Mucosa of gallbladder (tissue), 1 donor: ENCODE data around the gene SDK1. TPM values are rescaled to one million over a fixed set of nuclear protein-coding genes. Genes with fewer than 3 reads are reported as not detected.

Source experiments
- DNase-seq: peaks from one replicate; pipeline ENCODE4 v3.0.0-alpha.2; 2020; ENCODE audit warnings: low spot score
- total RNA-seq: library from RNA; stranded (reverse); gene quantifications from one replicate; pipeline ENCODE4 v1.2.1, GENCODE V29; 2021
- donor health status: DM: no; HTN: no; CAD: no.

SDK1 gene, protein sequence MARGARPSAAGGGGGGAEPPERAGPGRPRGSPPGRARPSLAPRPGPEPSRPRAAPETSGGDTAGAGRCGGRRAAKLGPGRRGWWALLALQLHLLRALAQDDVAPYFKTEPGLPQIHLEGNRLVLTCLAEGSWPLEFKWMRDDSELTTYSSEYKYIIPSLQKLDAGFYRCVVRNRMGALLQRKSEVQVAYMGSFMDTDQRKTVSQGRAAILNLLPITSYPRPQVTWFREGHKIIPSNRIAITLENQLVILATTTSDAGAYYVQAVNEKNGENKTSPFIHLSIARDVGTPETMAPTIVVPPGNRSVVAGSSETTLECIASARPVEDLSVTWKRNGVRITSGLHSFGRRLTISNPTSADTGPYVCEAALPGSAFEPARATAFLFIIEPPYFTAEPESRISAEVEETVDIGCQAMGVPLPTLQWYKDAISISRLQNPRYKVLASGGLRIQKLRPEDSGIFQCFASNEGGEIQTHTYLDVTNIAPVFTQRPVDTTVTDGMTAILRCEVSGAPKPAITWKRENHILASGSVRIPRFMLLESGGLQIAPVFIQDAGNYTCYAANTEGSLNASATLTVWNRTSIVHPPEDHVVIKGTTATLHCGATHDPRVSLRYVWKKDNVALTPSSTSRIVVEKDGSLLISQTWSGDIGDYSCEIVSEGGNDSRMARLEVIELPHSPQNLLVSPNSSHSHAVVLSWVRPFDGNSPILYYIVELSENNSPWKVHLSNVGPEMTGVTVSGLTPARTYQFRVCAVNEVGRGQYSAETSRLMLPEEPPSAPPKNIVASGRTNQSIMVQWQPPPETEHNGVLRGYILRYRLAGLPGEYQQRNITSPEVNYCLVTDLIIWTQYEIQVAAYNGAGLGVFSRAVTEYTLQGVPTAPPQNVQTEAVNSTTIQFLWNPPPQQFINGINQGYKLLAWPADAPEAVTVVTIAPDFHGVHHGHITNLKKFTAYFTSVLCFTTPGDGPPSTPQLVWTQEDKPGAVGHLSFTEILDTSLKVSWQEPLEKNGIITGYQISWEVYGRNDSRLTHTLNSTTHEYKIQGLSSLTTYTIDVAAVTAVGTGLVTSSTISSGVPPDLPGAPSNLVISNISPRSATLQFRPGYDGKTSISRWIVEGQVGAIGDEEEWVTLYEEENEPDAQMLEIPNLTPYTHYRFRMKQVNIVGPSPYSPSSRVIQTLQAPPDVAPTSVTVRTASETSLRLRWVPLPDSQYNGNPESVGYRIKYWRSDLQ (N-terminal part only)
- total RNA-seq, result 6.6 TPM

- DNase-seq, result peak; percentile 93
Observed at GRCh38 chr7:3300651-3301448, at the start of gene SDK1. SDK1 (plus strand) TSS chr7:3301252; CDS start chr7:3301587, 335 bp downstream.

DNA sequence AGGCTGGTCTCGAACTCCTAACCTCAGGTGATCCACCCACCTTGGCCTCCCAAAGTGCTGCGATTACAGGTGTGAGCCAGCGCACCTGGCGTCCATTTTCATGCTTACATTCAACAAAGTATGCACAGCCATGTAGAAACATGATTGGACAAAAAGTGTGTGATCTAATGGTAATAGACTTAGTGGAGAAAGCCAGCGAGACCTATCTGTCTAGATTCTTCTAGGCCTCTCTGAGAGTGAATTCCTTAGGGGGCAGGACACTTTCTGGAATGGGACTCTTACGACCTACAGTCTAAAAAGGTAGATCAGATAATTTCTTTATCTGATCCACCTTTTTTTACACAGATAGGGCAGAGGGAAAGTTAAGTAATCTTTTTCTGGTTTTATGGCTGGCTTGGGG, 46.3 kb upstream of the SDK1 start:
- DNase-seq, result no peak

GRCh38 chr7:3259711-3260400, 41.2 kb upstream of the SDK1 start:
- DNase-seq, result no peak

GRCh38 chr7:3260401-3260715, 40.7 kb upstream of the SDK1 start:
- no peak for DNase-seq

DNA sequence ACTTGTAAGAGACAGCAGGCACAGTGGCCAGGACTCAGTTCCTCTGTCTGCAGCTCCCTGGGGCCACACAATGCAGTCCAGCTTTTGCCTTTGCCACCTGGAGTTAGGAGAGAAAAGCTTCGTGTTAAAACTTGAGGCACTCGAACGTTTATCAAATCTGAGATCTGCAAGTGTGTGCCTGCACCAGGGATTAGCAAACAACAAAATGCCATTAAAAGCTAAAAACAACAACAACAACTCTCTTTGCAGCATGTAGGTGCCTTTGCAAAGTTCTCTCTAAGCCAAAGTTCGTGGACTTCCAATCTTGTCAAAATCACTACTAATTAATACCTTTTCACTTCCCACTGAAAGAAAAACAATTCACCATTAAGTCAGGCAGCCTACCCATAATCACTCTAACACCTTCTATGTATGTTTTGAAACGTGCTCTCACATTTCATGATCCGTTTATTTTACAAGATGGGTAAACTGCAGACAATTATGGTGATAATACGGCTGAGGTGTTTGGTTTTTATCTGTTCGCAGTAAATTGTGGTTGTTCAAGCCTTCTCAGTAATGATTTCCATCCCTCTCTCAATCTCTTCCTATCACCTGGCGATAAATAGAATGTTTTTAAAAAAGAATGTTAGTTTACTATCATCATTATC, 36.2 kb upstream of the SDK1 start:
- no peak for DNase-seq

GRCh38 chr7:3265388-3265787, 35.7 kb upstream of the SDK1 start:
- DNase-seq, result no peak

GRCh38 chr7:3266240-3266639, 34.8 kb upstream of the SDK1 start:
- DNase-seq, result no peak

GRCh38 chr7:3267966-3268690, 32.9 kb upstream of the SDK1 start:
- no peak for DNase-seq

GRCh38 chr7:3270362-3270761, 30.7 kb upstream of the SDK1 start:
- no peak for DNase-seq

DNA sequence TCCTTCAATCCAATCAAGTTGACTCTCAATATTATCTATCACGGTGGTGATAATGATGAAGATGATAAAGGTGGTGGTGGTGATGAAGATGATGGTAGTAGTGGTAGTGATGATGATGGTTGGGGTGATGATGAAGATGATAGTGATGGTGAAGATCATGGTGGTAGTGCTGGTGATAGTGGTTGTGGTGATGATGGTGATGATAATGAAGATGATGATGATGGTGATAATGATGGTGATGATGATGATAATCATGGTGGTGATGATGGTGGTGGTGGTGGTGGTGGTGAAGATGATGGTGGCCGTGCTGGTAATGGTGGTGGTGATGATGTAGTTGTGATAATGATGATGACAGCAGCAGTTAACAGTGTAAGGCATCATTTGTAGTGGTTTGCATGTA, 29.8 kb upstream of the SDK1 start:
- DNase-seq, result no peak

GRCh38 chr7:3272691-3273141, 28.3 kb upstream of the SDK1 start:
- no peak for DNase-seq

DNA sequence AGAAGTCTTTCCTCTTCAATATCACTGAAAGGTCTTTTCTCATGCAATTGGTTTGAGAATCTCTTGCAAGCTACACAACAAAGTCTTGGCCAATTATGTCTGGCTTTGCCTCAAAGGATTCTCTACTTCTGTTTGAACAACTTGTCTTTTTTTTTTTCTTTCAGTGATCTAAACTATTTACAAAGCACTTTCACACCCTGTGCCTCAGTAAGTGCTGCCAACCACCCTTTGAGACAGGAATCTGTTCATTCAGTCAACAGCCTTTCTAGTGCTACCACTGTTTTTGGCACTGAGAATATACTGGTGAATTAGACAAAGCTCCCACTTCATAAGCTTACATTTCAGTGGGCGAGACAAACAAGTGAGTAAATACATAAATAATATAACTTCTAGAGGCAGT, 26.9 kb upstream of the SDK1 start:
- no peak for DNase-seq

DNA sequence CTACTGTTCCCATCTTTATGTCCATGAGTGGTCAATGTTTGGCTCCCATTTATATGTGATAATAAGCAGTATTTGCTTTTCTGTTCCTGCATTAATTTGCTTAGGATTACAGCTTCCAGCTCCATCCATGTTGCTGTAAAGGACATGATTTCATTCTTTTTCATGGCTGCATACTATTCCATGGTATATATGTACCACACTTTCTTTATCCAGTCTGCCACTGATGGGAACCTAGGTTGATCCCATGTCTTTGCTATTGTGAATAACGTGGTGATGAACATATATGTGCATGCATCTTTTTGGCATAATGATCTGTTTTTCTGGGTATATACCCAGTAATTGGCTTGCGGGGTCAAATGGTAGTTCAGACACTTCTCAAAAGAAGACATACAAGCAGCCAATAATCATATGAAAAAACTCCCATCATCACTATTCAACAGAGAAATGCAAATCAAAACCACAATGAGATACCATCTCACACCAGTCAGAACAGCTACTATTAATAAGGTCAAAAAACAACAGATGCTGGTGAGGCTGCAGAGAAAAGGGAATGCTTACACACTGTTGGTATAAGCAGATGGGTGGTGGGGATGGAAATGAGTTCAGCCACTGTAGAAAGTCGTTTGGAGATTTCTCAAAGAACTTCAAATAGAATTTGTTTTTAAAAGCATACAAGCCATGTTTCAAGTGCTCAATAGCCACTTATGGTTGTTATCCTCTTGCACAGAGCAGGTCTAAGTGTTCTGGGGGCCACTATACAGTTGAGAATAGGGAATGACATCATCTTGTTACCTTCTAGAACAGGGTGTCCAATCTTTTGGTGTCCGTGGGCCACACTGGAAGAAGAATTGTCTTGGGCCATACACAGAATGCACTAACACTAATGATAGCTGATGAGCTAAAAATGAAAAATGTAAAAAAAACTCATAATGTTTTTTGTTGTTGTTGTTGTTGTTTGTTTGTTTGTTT, 23.2 kb upstream of the SDK1 start:
- no peak for DNase-seq

GRCh38 chr7:3279147-3279818, 21.8 kb upstream of the SDK1 start:
- DNase-seq, result no peak

DNA sequence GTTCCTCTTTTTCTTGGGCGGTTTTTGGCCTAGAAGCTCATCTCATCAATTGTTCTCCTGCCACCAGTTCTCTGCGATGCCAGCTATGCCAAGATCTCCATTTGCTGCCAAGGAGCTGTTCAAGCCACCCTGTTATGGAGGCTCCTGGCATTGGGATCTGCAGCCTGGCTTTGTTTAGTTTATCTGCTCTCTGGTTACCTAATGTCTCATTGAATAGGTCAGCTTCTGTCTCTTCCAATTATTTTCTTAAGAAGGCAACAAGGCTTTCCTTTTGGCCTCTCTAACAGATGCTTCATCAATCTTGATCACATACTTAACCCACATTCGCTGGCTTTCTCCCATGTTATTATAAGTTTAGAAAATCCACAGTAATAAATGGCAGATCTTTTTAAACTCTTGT, 20.6 kb upstream of the SDK1 start:
- DNase-seq, result no peak

- no peak for DNase-seq
Observed at GRCh38 chr7:3280946-3281656, 20.0 kb upstream of the SDK1 start.

- peak; percentile 14 for DNase-seq
Observed at GRCh38 chr7:3282457-3282856, 18.6 kb upstream of the SDK1 start.
